ENCODE measurements around the gene ZMYM3.

GRCh38 chrX:71301195-71301924 is 47.4 kb upstream of the ZMYM3 start, which contains the start of gene ITGB1BP2:
- TF ChIP-seq CTCF (conservative IDR thresholded peaks at IDR 0.05; ENCODE audit: low read length) (no peak), EZH2phosphoT487 (IDR thresholded peaks at IDR 0.05; ENCODE audit: borderline replicate concordance, low read depth, low read length) (no peak)
